HG02884 (cell line): Measurements from ENCODE around the gene FHAD1.

ENCODE experiments used
- ATAC-seq: cut with Tn5 transposase; IDR thresholded peaks from one replicate; pipeline ENCODE4 v1.9.1; 2021; ENCODE audit warnings: mild to moderate bottlenecking, moderate library complexity; ENCODE audit not compliant: unreplicated experiment

The FHAD1 gene

GRCh38 chr1:15324869-15325335 lies 77.9 kb downstream of the FHAD1 start:
- ATAC-seq, result no peak

DNA sequence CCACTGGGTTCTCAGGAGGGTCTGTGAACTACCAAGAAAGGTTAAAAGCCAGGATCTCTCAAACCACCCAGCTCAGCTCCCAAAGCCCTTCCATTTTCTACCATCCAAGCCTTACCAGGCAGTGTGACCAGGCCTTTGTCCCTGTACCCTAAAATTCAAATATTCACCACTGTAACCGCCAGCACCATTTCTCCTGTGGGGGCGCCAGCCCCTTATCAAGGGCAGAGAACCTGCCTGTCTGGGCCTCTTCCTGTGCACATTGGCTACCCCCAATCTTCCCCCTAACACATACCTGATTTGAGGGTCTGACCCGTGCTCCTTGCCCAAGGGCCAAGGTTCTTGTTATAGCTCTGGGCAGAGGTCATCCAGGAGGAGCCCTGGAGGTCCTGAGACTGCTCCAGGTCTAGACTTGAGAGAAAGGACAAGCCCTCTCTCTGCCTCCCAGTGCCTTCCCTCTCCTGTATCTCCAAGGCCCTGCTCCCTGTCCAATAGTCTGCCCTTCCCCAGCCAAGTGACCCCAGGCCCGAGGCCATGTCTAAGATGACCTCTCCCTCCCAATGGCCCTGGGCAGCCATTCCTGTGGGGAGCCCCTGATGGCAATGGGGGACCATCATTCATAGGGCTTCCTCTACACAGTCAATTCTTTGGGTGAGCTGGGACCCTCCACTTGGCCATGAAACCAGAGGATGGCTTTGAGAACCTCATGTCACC lies 78.5 kb downstream of the FHAD1 start:
- no peak for ATAC-seq

GRCh38 chr1:15326691-15327588 lies 79.9 kb downstream of the FHAD1 start:
- no peak for ATAC-seq

- no peak for ATAC-seq
These were observed 81.5 kb downstream of the FHAD1 start for GRCh38 chr1:15328351-15329103.

DNA sequence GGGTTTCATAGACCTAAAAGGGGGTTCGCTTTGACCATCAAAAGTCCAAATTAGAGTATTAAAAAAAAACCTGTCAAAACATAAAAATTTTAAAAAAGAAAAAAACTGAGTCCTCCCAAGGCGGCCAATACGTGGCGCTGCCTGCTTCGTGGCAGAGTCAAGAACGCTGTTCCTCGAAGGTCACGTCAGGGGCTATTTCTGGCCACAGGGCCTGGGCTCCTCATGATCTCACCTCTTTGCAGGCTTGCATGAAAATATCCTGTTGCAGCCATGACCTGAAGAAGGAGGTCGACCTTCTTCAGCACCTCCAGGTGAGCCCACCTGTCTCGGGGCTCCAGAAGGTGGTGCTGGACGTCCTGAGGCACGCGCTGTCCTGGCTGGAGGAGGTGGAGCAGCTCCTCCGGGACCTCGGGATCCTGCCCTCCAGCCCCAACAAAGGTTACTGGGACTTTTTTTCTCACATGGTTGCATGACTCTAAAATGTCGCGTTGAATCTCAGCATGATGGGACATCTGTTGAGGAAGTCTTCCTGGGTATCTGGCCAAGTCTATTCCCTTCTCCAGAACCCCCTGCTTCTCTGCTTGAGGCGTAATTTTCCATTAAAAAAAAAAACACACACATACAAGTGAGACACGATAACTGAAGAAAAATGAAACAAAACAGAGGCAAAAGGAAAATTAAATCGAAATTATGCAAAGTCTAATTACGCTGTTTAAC lies 82.2 kb downstream of the FHAD1 start:
- ATAC-seq, result no peak

GRCh38 chr1:15330028-15330427 lies 83.0 kb downstream of the FHAD1 start:
- ATAC-seq, result no peak

GRCh38 chr1:15331180-15331579 lies 84.2 kb downstream of the FHAD1 start:
- no peak for ATAC-seq

- ATAC-seq, result no peak
These were observed 84.7 kb downstream of the FHAD1 start for GRCh38 chr1:15331734-15332133.

- ATAC-seq, result no peak
These were observed 85.5 kb downstream of the FHAD1 start for GRCh38 chr1:15332525-15332924.

DNA sequence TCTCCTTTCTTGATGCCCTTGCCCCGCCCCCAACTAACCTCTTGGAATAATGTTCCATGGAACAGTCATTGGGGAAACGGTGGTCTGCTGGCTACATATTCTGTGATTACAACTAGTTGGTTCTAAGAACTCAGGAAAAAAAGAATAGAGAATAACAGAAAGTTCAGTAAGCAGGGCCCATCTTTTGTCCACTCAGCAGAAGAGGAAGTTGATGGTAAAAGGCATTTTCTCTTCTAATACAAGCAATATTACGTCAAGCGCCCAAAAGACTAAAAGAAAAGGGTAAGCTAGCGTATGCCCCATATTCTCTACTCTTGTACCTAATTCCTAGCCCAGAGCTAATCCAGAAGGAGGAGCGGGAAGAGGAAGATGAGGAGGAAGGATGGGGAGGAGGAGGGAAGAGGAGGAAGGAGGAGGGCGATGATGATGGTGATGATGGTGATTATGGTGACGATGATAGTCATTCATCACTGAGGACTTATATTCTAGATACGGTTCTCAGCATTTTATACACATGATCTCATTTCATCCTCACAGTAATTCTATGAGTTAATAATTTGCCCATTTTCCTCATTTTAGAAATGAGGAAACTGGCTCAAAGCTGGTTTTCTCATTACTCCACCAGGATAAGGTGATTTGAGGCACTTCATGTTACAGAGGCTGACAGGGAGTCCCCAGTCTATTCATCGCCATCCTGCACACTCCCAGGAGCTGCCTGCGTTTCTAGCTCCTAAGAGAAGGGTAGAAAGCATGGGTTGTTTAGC lies 86.1 kb downstream of the FHAD1 start:
- no peak for ATAC-seq

DNA sequence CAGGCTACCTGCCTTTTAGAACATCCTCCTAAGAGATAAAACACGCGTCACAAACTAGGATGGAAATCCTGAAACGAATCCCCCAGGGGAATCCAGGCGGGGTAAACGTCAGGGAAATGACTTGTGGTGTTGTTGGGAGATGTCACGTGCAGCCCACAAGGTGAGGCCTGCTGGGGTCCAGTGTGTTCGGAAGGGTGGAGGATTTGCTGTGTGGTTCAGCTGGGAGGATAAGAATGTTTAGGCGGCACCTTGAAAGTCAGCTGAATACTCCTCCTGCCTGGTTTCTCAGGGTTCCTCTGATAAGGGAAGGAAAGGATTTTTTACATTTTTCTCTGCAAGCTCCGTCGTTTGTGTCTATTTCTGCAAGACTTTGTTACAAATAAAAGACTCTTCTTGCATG lies 88.0 kb downstream of the FHAD1 start:
- no peak for ATAC-seq

DNA sequence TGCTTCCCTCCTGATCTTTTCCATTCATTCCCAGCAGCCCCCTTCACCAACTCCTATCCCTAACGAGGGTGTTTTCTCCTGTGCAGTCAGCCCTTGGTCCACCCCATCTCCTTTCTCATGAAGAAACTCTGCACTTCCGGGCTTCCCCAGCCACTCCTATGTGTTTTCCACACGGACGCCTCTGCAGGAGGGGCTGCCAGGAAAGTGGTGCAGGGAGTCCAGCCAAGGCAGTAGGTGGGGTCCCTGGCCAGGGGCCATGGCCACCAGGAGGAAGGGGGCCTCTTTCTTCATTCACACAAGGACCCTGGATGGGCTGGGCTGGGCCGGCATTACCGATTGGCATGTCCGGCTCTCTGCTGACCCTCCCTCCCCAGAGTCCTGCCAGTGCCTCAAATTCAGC lies 89.8 kb downstream of the FHAD1 start:
- no peak for ATAC-seq

DNA sequence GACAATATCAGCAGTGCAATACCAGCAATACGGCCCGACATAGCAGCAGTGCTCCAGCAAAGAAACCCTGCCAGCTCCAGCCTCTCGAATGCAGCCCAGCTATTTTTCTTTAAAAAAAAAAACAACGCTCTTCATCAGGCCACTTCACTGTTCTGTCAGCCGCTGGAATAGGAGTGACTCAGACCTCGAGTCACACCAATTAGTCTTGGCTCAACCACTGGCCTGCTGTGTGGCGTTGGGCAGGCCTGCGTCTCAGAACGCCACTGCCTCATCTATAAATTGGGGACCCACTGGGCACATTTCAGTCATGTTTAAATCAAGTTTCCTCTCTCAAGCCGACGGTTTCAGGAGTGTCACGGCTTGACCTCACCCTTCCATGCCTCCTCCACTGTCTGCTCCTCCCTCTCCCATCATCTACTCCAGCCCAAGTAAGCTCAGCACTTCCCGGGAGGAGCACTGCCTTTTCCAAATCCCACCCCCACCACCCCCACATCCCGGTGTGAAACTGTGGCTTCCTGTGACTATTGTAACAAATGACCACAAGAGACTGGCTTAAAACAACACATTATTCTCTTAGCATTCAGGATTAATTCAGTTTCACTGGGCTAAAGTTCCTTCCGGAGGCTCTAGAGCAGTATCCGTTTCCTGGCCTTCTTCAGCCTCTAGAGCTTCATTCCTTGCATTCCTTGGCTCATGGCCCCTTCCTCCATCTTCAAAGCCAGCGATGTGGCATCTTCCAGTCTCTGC lies 90.8 kb downstream of the FHAD1 start:
- no peak for ATAC-seq

- ATAC-seq, result no peak
These were observed 92.5 kb downstream of the FHAD1 start for GRCh38 chr1:15339570-15339969.

DNA sequence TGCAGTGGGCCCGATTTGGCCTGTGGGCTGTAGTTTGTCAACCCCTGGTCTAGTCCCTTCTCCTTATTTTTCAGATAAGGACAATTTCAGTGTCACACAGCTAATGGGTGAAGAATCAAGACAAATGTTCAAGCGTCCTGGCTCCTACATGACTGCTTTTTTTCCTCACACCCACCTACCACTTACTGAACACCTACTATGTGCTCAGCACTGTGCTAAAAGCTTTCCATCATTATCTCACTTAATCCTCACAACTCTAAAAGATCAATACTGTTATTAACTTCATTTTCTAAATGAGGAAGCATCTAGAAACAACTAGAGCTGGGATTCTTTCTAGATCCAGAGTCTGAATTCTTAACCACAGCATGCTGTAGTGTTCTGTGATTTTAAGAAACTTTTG lies 94.2 kb downstream of the FHAD1 start:
- ATAC-seq, result no peak

DNA sequence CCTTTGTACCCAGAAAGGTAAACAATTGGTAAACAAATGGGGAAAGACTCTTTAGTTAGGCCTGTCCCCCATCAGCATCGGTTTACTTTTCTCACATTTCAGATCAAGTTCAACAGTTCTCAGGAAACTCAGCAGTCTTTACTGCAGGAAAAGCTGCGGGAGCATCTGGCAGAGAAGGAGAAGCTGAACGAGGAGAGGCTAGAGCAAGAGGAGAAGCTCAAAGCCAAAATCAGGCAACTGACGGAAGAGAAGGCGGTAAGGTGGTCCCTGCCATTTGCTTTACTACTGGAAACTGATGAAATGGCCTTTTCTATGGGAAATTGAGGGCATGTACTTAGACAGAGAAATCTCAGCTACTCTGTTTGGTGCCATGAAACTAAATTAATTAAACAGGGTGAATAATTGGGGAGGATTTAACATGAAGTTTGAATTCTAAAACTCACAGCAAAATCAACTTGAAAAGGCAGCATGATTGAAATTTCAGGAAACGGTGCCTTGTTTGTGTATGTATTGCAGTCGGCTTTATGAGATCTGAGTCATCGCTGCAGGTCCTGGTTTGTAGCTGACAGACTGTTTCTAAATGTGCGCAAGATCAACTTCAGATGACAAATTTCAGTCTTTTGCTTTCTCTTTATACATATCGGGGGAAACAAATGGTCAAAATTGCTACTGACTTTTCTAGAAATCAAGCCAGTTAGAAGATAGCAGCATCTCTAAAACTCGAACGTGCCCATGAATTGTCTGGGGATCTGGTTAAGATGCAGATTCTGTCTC lies 94.8 kb downstream of the FHAD1 start:
- ATAC-seq, result no peak

GRCh38 chr1:15342408-15342967 lies 95.5 kb downstream of the FHAD1 start:
- ATAC-seq, result no peak

DNA sequence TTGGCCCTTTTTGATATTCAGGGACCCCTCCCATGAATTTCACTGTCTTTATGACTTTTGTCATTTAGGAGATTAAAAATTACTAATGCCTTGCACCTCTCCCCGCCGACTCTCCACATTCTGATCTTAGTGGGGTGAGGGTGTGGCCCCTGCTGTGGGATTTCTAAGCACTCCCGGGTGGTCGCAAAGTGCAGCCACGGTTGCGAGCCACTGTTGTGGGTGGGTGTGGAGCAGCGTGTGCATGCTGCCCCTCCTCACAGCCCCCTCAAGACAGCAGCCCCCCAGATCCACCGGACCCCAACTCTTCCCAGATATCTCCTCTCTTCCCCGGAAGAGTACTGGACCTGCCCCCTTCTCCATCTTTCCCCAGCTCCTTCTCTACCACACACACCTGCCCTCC lies 96.1 kb downstream of the FHAD1 start:
- no peak for ATAC-seq
